Central memory CD8-positive, alpha-beta T cell (primary cell): ENCODE results near the gene EREG.

ENCODE experiments used
- ATAC-seq: fragments of 150-1000 bp; cut with Tn5 transposase; replicated peaks from 2 replicates; pipeline ENCODE4 v1.10.0; 2022; ENCODE audit warnings: mild to moderate bottlenecking, moderate FRiP score, moderate number of reproducible peaks; ENCODE audit not compliant: poor library complexity, severe bottlenecking; ENCODE audit errors: extremely low read depth
- DNase-seq, 2 donors: peaks; one replicate each; pipeline ENCODE4 v3.0.0; 2021; ENCODE audit warnings: low spot score in 2 of 2
- H3K27ac Mint-ChIP-seq: one replicate; pipeline ENCODE4 v1.8.0; 2022; ENCODE audit warnings: low read depth, mild to moderate bottlenecking, moderate library complexity, mixed read lengths
- H3K27me3 Mint-ChIP-seq: one replicate; pipeline ENCODE4 v1.8.0; 2022; ENCODE audit warnings: mixed read lengths
- H3K36me3 Mint-ChIP-seq: one replicate; pipeline ENCODE4 v1.8.0; 2022; ENCODE audit warnings: mild to moderate bottlenecking, moderate library complexity, mixed read lengths; ENCODE audit not compliant: insufficient read depth
- H3K4me1 Mint-ChIP-seq: one replicate; pipeline ENCODE4 v1.8.0; 2022; ENCODE audit warnings: mixed read lengths
- H3K4me3 Mint-ChIP-seq: one replicate; pipeline ENCODE4 v1.8.0; 2022; ENCODE audit warnings: mild to moderate bottlenecking, moderate library complexity, mixed read lengths
- H3K9me3 Mint-ChIP-seq: one replicate; pipeline ENCODE4 v1.8.0; 2022; ENCODE audit warnings: mixed read lengths

The EREG gene

DNA sequence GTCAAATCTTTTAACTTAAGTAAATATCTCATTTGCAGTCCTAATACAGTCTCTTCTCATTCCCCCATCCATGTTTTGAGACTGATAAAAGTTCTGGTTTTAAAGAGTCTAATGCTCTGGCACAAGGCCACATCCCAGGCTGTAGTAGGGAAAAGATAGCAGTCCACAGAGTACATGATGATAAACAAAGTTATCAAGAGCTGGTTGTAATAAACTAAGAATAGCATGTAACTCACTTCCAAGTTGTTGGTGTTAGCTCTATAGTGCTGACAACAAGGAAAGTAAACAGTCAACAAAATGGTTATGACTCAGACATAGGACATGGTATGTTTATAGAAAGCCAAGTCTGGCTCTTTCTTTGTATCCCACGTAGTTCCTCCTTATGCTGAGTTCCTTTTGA is 58.2 kb downstream of the EREG start:
- H3K9me3 Mint-ChIP-seq = no peaks in the 10 kb centered on the region
- no peaks in the 10 kb centered on the region for H3K4me1 Mint-ChIP-seq
- H3K4me3 Mint-ChIP-seq = no peak overlapping the region
- peaks cover 39% of the 10 kb centered on the region for H3K27me3 Mint-ChIP-seq
- DNase-seq (no peak), ATAC-seq (no peak)
- no peak overlapping the region for H3K27ac Mint-ChIP-seq
- no peaks in the 10 kb centered on the region for H3K36me3 Mint-ChIP-seq

DNA sequence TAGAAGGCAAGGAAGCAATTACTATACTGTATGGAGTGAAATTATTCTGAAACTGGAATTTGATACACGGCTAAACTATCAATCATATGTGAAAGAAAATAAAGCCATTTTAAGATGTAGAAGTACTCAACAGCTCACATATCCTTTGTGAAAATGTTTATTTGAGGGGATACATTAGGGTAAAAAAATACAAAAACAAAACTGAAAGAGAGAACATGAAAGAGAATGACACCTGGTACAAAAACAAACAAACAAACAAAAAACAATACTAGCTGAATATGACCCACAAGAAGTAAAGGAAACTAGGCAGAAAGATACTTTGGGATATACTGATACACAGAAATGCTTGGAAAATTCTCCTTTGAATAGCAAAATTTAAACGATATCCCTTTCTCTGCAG is 59.2 kb downstream of the EREG start:
- DNase-seq (no peak), ATAC-seq (no peak)
- Mint-ChIP-seq H3K36me3 (no peaks in the 10 kb centered on the region), H3K4me3 (no peak overlapping the region), H3K27me3 (peaks cover 29% of the 10 kb centered on the region), H3K9me3 (no peaks in the 10 kb centered on the region), H3K4me1 (no peaks in the 10 kb centered on the region), H3K27ac (no peak overlapping the region)

DNA sequence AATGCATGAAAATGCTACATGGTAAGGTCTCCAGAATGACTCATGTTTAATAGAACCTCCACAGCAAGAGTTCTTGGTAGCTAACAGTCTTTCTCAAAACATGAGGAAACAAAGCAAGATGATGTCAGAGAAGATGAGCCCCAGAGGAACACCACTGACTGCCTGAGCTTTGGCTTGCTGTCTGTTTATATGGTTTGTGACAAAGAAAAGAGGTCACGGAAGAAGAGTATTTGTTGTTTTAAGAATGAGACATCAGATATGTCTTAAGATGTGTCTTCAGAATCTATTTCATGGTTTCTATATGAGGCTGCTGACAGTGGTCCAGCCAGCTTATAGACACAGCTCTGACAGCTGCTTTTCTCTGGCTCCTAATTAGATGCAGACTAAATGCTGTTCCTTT is 61.2 kb downstream of the EREG start:
- DNase-seq = no peak
- H3K36me3 Mint-ChIP-seq = no peaks in the 10 kb centered on the region
- no peak for ATAC-seq
- H3K4me3 Mint-ChIP-seq = no peak overlapping the region
- no peaks in the 10 kb centered on the region for H3K9me3 Mint-ChIP-seq
- no peak overlapping the region for H3K27ac Mint-ChIP-seq
- H3K27me3 Mint-ChIP-seq = peaks cover 24% of the 10 kb centered on the region
- H3K4me1 Mint-ChIP-seq = no peaks in the 10 kb centered on the region

DNA sequence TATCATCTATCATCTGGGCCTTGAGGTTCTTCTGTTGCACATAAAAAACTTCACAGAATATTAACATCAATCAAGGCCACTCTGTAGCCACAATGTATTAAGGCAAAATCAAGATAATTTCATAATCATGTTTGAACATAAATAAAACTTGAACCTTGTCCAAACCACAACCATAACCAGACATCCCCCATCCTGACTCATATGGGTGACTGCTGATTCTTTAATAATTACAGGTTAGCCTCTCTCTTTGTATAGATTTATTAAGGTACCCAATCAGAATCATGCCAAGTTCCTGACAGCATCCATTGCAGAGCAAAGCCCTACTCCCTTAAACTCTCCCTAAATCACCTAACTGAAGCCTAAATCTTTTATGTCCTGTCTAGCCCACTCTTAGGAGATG is 63.3 kb downstream of the EREG start:
- DNase-seq (no peak), ATAC-seq (no peak)
- H3K4me3 Mint-ChIP-seq = no peak overlapping the region

DNA sequence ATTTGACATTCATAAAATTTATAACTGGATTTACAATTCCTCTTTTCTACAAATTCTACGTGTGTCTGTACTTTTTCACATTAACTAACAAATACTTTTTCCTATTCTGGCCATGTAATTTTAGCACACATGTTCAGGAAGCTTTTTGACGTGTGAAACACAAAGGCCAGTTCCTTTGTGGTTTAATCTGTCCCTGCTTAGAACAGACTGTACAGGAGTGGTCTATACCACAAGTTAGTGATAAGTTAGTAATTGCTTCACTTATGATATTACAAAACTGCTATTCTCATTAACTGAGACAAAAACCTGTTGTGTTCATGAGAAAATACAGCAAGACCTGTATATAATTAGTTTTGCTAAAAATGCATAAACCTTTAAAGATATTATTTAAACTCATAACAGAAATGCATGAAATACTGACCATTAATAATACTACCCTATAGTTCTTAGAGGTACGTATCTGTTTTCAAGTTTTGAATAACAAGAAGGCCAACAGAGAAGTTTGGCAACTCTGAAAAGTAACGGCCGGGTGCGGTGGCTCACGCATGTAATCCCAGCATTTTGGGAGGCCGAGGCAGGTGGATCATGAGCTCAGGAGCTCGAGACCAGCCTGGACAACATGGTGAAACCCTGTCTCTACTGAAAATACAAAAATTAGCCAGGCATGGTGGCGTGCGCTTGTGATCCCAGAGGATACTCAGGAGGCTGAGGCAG is 66.3 kb downstream of the EREG start:
- H3K27me3 Mint-ChIP-seq = no peaks in the 10 kb centered on the region
- no peak overlapping the region for H3K4me3 Mint-ChIP-seq
- no peaks in the 10 kb centered on the region for H3K9me3 Mint-ChIP-seq
- no peaks in the 10 kb centered on the region for H3K4me1 Mint-ChIP-seq
- no peak for ATAC-seq
- DNase-seq = no peak
- H3K36me3 Mint-ChIP-seq = no peaks in the 10 kb centered on the region
- H3K27ac Mint-ChIP-seq = no peak overlapping the region

More for the DNA sequence above, 63.3 kb downstream of the EREG start:
- Mint-ChIP-seq H3K27ac (no peak overlapping the region), H3K36me3 (no peaks in the 10 kb centered on the region), H3K27me3 (peaks cover 2% of the 10 kb centered on the region), H3K4me1 (no peaks in the 10 kb centered on the region), H3K9me3 (no peaks in the 10 kb centered on the region)

DNA sequence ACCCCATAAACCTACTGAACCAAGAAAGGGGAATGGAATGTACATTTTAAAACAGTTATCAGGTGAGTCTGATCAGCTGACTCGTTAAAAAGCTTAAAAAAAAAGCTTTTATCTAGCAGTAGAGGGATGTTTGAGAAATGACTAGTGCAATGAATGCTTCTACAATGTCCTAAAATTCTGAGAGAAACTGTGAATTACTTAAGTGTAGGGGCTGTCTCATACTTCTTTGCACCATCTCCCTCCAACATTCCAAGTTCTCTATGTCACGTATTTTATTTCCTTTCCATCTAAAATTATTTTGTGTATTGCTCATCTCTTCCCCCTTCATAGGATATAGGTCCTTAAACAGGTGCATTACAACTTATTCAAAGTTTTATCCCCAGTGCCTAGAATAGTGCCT is 68.1 kb downstream of the EREG start:
- Mint-ChIP-seq H3K27ac (no peak overlapping the region), H3K4me3 (no peak overlapping the region), H3K4me1 (no peaks in the 10 kb centered on the region), H3K9me3 (no peaks in the 10 kb centered on the region), H3K27me3 (no peaks in the 10 kb centered on the region), H3K36me3 (no peaks in the 10 kb centered on the region)
- no peak for DNase-seq
- no peak for ATAC-seq

DNA sequence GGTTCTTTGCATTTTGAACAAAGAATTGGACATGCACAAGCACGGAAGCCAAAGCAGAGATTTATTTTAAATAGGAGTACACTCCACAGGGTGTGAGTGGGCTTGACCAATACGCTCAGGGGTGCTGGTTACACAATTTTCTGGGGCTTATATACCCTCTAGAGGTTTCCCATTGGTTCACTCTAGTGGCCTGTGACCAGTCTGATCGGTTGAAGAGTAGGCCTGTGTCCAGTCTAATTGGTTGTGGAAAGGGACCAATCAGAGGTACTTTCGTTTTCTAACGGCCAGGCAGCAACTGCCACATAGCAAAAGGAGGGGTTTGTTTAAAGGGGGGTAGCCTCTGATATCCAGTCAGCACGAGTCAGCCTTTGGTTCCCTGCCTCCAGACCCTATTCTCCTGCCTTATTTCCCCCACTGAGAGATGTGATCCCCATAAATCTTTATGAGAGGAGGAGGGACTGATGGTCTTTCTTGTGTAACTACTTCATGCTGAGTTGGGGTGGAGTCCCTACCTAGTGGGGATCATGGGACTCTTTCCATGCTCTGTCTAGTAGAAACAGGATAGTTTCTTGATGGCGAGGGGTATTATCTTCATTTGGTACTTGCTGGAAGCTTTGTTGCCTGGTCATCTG is 68.7 kb downstream of the EREG start:
- no peaks in the 10 kb centered on the region for H3K36me3 Mint-ChIP-seq
- H3K9me3 Mint-ChIP-seq = no peaks in the 10 kb centered on the region
- H3K4me1 Mint-ChIP-seq = no peaks in the 10 kb centered on the region
- no peaks in the 10 kb centered on the region for H3K27me3 Mint-ChIP-seq
- no peak for DNase-seq
- ATAC-seq = no peak
- no peak overlapping the region for H3K27ac Mint-ChIP-seq
- no peak overlapping the region for H3K4me3 Mint-ChIP-seq

DNA sequence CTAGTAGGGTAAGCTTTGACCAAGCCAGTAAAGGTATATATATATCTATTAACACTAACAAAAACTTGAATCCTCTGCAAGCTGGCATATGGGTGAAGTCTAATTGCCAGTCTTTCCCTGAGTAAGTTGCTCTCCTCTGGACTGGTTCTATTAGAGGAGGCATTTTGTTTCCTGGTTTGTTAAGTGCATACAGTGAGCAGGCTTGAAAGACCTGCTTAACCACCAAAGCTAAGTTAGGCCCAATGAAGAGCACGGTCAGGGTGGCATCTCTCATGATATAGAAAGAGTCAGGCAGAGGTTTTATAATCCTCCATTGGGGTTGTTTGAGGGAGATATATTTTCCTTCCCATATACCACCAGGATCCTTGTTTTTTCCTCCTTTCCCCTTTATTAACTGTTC is 70.4 kb downstream of the EREG start:
- DNase-seq (no peak), ATAC-seq (no peak)
- Mint-ChIP-seq H3K36me3 (no peaks in the 10 kb centered on the region), H3K9me3 (no peaks in the 10 kb centered on the region), H3K27me3 (no peaks in the 10 kb centered on the region), H3K4me1 (no peaks in the 10 kb centered on the region), H3K27ac (no peak overlapping the region), H3K4me3 (no peak overlapping the region)

DNA sequence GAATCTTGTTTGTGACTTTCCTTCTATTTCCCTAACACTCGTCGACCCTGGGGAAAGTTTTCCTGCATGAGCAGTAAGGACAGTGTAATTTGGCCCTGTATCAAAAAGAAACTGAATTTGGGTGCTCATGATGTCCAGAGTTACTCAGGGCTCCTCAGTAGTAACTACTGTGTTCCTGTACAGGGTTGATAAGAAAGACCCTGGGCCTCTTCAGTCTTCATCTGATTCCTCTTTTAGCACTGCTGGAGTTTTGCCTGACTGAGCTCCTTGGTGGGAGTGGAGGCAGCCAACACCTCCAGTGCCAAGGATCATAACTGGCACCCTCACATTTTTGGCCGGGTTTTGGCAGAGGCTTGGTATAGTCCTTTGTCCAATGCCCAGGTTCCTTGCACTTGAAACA is 72.9 kb downstream of the EREG start:
- no peak overlapping the region for H3K27ac Mint-ChIP-seq
- no peak overlapping the region for H3K4me3 Mint-ChIP-seq
- no peaks in the 10 kb centered on the region for H3K36me3 Mint-ChIP-seq
- no peaks in the 10 kb centered on the region for H3K4me1 Mint-ChIP-seq
- DNase-seq (no peak), ATAC-seq (no peak)
- H3K27me3 Mint-ChIP-seq = no peaks in the 10 kb centered on the region
- H3K9me3 Mint-ChIP-seq = no peaks in the 10 kb centered on the region
